ENCODE data around the gene BRD3. TPM values are rescaled to one million over a fixed set of nuclear protein-coding genes. Genes with fewer than 3 reads are reported as not detected.
A peak's percentile ranks its signal among the peaks of the same experiment; 100 is the strongest.
"Not testable (repeated sequence)": the region's sequence is repeated elsewhere in the genome, so short reads cannot be mapped to it uniquely, and the experiment has no call there.

BRD3 gene
- total RNA-seq, 2 donors from 2014 or later, result 31.5 to 44.1 TPM

DNA sequence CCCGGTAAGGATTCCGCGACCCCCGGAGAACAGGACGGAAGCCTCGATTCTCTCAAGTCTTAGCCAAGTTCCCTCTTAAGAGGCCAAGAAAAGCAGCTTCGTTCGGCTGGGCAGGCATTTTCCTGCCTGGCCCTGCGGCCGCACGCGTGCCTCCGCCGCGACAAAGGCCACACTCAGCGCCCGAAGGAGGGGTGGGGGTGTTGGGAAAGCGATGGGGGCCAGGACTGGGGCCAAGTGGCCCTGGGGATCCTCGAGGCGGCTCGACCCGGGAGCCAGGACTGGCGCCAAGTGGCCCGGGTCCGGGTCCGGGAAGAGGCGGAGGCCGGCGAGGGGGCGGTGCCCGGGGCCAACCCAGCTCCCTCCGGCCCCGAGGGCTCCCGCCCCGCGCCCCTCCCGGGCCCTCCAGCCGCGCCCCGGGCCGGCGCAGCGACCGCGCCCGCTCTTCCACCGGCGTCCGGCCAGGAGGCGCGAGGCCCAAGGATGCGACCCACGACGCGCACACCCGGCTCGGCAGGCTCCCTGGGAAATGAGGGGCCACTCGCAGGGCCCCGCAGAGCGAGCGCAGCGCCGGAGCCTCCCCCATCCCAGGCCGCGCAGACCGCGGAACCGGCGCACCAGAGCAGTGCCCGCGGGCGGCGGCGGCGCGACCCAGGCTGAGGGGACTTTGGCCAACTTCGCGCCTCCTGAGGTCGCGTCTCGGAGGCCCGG lies 76.5 kb downstream of the BRD3 start:
- Mint-ChIP-seq H3K4me3 (peak overlapping the region; percentile 78), H3K4me1 (peaks cover 2% of the 10 kb centered on the region), H3K27ac (no peak overlapping the region), H3K27me3 (peaks cover 5% of the 10 kb centered on the region), H3K36me3 (ENCODE audit: low read depth) (no peaks in the 10 kb centered on the region)
- no peaks in the 10 kb centered on the region for H3K9me3 ChIP-seq (ENCODE audit: control insufficient read depth, low read length, poor library complexity, severe bottlenecking)
- no peak for DNase-seq
- ATAC-seq, result no peak

- peaks cover 9% of the 10 kb centered on the region for H3K27me3 Mint-ChIP-seq
- DNase-seq, result no peak
- H3K27ac Mint-ChIP-seq, result no peak overlapping the region
- peak overlapping the region; percentile 78 for H3K4me3 Mint-ChIP-seq
- H3K4me1 Mint-ChIP-seq, result peaks cover 9% of the 10 kb centered on the region
- no peak for ATAC-seq
- no peaks in the 10 kb centered on the region for H3K9me3 ChIP-seq (ENCODE audit: control insufficient read depth, low read length, poor library complexity, severe bottlenecking)
- H3K36me3 Mint-ChIP-seq (ENCODE audit: low read depth), result no peaks in the 10 kb centered on the region
Observed at GRCh38 chr9:133990366-133991213, 77.2 kb downstream of the BRD3 start.

- H3K4me3 Mint-ChIP-seq, result peak overlapping the region; percentile 52
- H3K36me3 Mint-ChIP-seq (ENCODE audit: low read depth), result no peaks in the 10 kb centered on the region
- H3K4me1 Mint-ChIP-seq, result peaks cover 9% of the 10 kb centered on the region
- no peak overlapping the region for H3K27ac Mint-ChIP-seq
- ATAC-seq (no peak), DNase-seq (no peak)
- H3K27me3 Mint-ChIP-seq, result peaks cover 9% of the 10 kb centered on the region
- no peaks in the 10 kb centered on the region for H3K9me3 ChIP-seq (ENCODE audit: control insufficient read depth, low read length, poor library complexity, severe bottlenecking)
Observed at GRCh38 chr9:133989625-133990365, 78.0 kb downstream of the BRD3 start.

DNA sequence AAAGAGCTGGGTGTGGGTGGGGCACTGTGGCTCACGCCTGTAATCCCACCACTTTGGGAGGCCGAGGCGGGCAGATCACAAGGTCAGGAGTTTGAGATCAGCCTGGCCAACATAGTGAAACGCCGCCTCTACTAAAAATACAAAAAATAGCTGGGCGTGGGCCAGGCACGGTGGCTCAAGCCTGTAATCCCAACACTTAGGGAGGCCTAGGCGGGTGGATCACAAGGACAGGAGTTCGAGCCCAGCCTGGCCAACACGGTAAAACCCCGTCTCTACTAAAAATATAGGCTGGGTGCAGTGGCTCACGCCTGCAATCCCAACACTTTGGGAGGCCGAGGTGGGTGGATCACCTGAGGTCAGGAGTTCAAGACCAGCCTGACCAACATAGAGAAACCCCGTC lies 79.1 kb downstream of the BRD3 start:
- not testable (repeated sequence) for H3K36me3 Mint-ChIP-seq (ENCODE audit: low read depth); H3K27me3 Mint-ChIP-seq; DNase-seq; H3K9me3 ChIP-seq (ENCODE audit: control insufficient read depth, low read length, poor library complexity, severe bottlenecking); H3K27ac Mint-ChIP-seq; H3K4me1 Mint-ChIP-seq; ATAC-seq
- peak overlapping the region; percentile 45 for H3K4me3 Mint-ChIP-seq

DNA sequence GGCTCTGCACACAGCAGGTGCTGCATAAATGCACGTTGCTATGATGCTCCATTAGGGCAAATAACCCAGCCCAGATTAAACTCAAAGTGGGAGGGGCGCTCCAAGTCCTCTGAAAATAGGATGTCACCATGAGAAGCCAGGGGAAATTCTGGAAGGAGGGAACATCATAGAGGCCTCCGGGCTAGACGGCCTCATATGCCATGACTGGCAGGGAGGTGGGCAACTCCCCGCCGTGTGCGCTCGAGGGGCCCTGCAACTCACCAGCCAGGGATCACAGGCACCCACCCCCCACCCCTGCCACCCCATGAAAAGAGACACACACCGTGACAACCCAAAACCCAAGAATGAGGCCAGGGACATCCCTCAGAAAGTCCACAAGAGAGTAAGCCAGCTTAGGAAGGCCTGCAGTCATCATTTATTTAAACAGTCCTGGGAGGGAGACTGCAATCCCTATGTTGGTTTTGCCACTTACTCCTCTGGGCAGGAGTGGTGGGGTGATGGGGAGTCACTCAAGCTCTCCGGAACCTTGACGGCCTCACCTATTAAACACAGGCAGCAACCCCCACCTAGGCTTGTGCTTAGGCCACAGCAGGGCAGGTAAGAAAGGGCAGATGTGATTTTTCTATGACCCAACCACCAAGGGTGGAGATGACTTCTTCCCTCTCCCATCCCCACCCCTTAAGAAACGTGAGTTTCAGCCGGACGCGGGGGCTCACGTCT lies 79.7 kb downstream of the BRD3 start:
- DNase-seq, result no peak
- no peak overlapping the region for H3K4me3 Mint-ChIP-seq
- peaks cover 7% of the 10 kb centered on the region for H3K4me1 Mint-ChIP-seq
- H3K9me3 ChIP-seq (ENCODE audit: control insufficient read depth, low read length, poor library complexity, severe bottlenecking), result no peaks in the 10 kb centered on the region
- H3K36me3 Mint-ChIP-seq (ENCODE audit: low read depth), result no peaks in the 10 kb centered on the region
- H3K27me3 Mint-ChIP-seq, result peaks cover 4% of the 10 kb centered on the region
- ATAC-seq, result no peak
- no peak overlapping the region for H3K27ac Mint-ChIP-seq

DNA sequence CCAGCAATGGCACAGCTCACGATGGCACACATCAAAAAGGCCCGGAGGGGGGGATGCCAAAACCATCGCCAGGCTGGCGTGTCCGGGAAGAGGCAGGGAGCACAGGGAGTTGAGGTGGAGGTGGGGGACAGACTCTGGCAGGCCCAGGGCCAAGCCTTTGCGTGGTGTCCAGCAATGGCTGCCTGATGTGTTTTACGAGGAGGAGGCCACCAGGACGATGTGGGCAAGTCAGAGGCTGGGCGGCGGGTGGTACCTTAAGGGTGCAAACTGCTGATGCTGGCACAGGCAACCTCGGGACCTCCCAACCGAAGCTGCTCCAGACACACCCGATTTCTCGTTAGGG lies 80.4 kb downstream of the BRD3 start:
- DNase-seq, result no peak
- Mint-ChIP-seq H3K27me3 (peaks cover 4% of the 10 kb centered on the region), H3K27ac (no peak overlapping the region), H3K4me3 (no peak overlapping the region), H3K4me1 (peaks cover 7% of the 10 kb centered on the region), H3K36me3 (ENCODE audit: low read depth) (no peaks in the 10 kb centered on the region)
- ATAC-seq, result no peak
- H3K9me3 ChIP-seq (ENCODE audit: control insufficient read depth, low read length, poor library complexity, severe bottlenecking), result no peaks in the 10 kb centered on the region

DNA sequence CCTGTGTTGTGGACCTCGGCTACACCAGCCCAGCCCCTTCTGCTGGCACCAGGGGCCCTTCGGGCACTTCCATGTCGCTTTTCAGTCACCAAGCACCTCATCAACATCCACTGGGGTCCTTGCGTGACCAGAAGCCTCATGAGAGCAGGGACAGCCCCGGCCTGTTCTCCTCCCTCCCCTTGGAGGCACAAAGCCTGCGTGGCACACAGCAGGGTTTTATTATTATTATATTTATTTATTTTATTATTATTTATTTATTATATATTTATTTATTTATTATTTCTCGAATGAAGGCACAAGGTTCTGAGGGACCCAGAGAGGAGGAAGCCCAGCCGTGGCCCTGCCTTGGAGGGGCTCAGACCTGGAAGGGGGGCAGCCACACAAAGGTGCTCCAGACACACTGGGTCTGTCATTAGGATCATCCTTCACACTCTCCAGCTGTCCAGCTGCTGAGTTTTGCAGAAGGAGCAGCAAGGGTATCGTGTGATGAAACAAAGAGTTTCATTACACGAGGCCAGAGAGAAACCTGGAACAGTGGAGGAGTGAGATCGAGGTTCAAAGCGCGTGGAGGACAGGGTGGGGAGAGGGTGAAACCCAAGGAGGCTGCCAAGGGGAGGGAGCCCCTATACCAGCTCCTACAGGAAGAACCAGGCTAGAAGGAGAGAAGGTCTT lies 80.9 kb downstream of the BRD3 start:
- H3K9me3 ChIP-seq (ENCODE audit: control insufficient read depth, low read length, poor library complexity, severe bottlenecking), result no peaks in the 10 kb centered on the region
- no peak overlapping the region for H3K27ac Mint-ChIP-seq
- H3K4me1 Mint-ChIP-seq, result peaks cover 7% of the 10 kb centered on the region
- H3K4me3 Mint-ChIP-seq, result no peak overlapping the region
- no peaks in the 10 kb centered on the region for H3K36me3 Mint-ChIP-seq (ENCODE audit: low read depth)
- DNase-seq (no peak), ATAC-seq (no peak)
- H3K27me3 Mint-ChIP-seq, result peaks cover 4% of the 10 kb centered on the region

DNA sequence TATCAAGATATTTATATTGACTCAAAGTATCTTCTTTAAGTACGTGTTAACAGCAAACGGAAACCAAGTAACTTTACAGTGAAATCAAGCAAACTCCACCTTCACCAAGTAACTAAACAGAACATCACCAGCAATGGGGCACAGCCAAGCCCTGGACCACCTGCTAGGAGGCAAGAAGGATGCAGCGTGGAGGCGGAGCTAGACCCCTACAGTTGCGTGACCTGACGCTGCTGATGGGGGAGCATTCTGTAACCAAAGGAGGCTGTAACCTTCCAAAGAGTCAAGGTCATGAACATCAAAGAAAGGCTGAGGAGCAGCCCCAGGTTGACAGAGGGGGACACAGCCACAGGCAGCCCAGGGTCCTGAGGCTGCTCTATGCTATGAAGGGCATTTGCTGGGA lies 81.8 kb downstream of the BRD3 start:
- DNase-seq, result no peak
- no peaks in the 10 kb centered on the region for H3K36me3 Mint-ChIP-seq (ENCODE audit: low read depth)
- no peak overlapping the region for H3K4me3 Mint-ChIP-seq
- peaks cover 4% of the 10 kb centered on the region for H3K27me3 Mint-ChIP-seq
- no peak overlapping the region for H3K27ac Mint-ChIP-seq
- no peaks in the 10 kb centered on the region for H3K9me3 ChIP-seq (ENCODE audit: control insufficient read depth, low read length, poor library complexity, severe bottlenecking)
- no peak for ATAC-seq
- H3K4me1 Mint-ChIP-seq, result peaks cover 7% of the 10 kb centered on the region

DNA sequence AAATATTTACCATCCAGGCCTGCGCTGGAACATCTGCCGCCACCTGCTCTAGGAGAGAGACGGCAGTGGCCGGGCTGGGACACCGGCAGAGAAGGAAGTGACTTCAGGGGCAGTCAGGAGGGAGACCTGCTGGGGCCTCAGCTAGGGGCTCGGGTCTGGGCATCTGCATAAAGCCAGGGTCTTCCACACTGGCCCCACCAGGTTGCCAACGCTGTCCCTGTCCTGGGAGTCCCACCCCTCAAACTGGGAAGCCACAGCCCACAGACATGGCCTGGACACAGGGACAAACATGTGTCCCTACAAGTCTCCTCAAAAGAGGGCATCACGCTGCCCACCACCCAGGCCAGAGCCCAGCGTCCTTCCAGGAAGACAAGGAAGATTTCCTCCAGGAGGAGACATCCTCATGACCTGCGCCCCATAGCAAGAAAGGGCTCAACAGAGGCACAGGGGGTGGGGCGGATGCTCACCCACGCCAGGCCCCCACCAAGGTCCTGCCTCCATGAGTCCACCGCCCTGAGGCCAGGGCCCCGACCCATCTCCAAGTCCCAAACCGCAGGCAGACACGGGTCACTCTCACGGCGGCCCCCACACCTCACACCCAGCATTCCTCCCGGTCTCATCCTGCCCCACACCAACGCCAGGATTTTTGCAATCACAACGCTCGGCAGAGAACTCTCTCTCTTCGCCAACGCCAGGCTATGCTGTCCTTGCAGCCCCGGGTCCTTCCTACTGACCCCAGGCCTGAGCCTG lies 84.7 kb downstream of the BRD3 start:
- Mint-ChIP-seq H3K36me3 (ENCODE audit: low read depth) (no peaks in the 10 kb centered on the region), H3K27me3 (peaks cover 4% of the 10 kb centered on the region), H3K27ac (no peak overlapping the region), H3K4me3 (no peak overlapping the region), H3K4me1 (peaks cover 9% of the 10 kb centered on the region)
- no peaks in the 10 kb centered on the region for H3K9me3 ChIP-seq (ENCODE audit: control insufficient read depth, low read length, poor library complexity, severe bottlenecking)
- ATAC-seq (no peak), DNase-seq (no peak)

DNA sequence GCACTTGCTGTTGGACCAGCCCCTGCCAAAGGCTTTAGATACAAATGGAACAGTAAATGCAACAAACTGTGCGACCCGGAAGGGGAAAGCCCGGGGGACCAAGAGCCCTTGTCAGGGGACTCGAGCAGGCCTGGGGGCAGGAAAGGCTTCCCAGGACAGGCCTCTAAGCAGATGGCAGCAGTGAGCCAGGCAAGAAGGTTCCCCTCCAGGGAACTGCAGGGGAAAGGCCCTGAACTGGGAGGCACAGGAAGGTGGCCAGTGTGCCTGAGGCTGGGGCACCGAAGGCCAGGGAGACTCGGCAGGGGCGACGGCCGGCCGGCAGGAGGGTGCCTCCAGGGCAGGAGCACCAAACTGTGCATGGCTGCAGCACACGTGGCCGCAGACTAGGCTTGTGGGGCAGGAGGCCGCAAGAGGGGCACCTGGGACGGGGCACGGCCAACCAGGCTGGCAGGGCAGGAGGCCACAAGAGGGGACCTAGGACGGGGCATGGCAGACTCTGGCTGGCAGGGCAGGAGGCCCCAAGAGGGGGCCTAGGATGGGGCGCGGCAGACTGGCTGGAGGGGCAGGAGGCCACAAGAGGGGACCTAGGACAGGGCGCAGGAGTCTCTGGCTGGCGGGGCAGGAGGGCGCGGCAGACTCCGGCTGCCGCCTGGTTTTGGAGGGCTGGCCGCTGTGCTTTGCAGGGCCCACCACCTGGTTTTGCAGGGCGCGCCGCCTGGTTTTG lies 85.7 kb downstream of the BRD3 start:
- no peaks in the 10 kb centered on the region for H3K9me3 ChIP-seq (ENCODE audit: control insufficient read depth, low read length, poor library complexity, severe bottlenecking)
- ATAC-seq (no peak), DNase-seq (no peak)
- no peaks in the 10 kb centered on the region for H3K36me3 Mint-ChIP-seq (ENCODE audit: low read depth)
- H3K4me1 Mint-ChIP-seq, result peaks cover 9% of the 10 kb centered on the region
- peaks cover 4% of the 10 kb centered on the region for H3K27me3 Mint-ChIP-seq
- H3K27ac Mint-ChIP-seq, result no peak overlapping the region
- no peak overlapping the region for H3K4me3 Mint-ChIP-seq

- Mint-ChIP-seq H3K27ac (no peak overlapping the region), H3K27me3 (peaks cover 4% of the 10 kb centered on the region), H3K4me3 (no peak overlapping the region), H3K36me3 (ENCODE audit: low read depth) (no peaks in the 10 kb centered on the region), H3K4me1 (peaks cover 9% of the 10 kb centered on the region)
- DNase-seq, result no peak
- H3K9me3 ChIP-seq (ENCODE audit: control insufficient read depth, low read length, poor library complexity, severe bottlenecking), result no peaks in the 10 kb centered on the region
- no peak for ATAC-seq
Observed at GRCh38 chr9:133981589-133981957, 86.3 kb downstream of the BRD3 start.
